Chondrocyte (in vitro differentiated cells): ENCODE results near the gene FHIT. TPM values are rescaled to one million over a fixed set of nuclear protein-coding genes. Genes with fewer than 3 reads are reported as not detected.

ENCODE experiments used
- DNase-seq: peaks from one replicate; pipeline ENCODE4 v3.0.0; 2021; ENCODE audit warnings: mixed read lengths, low spot score
- H3K27ac Mint-ChIP-seq: one replicate; pipeline ENCODE4 v1.8.0; 2021; ENCODE audit warnings: mild to moderate bottlenecking, moderate library complexity, mixed read lengths; ENCODE audit not compliant: unreplicated experiment
- H3K27me3 Mint-ChIP-seq: 2 replicates; pipeline ENCODE4 v1.8.0; 2021; ENCODE audit warnings: low read depth, mixed read lengths
- H3K36me3 Mint-ChIP-seq: 2 replicates; pipeline ENCODE4 v1.8.0; 2021; ENCODE audit warnings: low read depth, mixed read lengths
- H3K4me1 Mint-ChIP-seq: 2 replicates; pipeline ENCODE4 v1.8.0; 2021; ENCODE audit warnings: low read depth, mild to moderate bottlenecking, mixed read lengths
- H3K4me3 Mint-ChIP-seq: one replicate; pipeline ENCODE4 v1.8.0; 2021; ENCODE audit warnings: mild to moderate bottlenecking, moderate library complexity, mixed read lengths; ENCODE audit not compliant: unreplicated experiment
- H3K9me3 Mint-ChIP-seq: 2 replicates; pipeline ENCODE4 v1.8.0; 2021; ENCODE audit warnings: low read depth, mixed read lengths
- total RNA-seq: library from RNA; stranded (reverse); gene quantifications from 3 replicates; pipeline ENCODE4 v1.2.1, GENCODE V29; 2021
- TF ChIP-seq, protein P1 (sequence below): fragments of 200-600 bp; sonication (generic); IDR thresholded peaks from 2 replicates; pipeline ENCODE4 v1.5.0; 2021; ENCODE audit warnings: antibody characterized with exemption, mild to moderate bottlenecking, moderate library complexity

FHIT gene
- total RNA-seq, 1 donor from 2014 or later: 3.8 TPM

DNA sequence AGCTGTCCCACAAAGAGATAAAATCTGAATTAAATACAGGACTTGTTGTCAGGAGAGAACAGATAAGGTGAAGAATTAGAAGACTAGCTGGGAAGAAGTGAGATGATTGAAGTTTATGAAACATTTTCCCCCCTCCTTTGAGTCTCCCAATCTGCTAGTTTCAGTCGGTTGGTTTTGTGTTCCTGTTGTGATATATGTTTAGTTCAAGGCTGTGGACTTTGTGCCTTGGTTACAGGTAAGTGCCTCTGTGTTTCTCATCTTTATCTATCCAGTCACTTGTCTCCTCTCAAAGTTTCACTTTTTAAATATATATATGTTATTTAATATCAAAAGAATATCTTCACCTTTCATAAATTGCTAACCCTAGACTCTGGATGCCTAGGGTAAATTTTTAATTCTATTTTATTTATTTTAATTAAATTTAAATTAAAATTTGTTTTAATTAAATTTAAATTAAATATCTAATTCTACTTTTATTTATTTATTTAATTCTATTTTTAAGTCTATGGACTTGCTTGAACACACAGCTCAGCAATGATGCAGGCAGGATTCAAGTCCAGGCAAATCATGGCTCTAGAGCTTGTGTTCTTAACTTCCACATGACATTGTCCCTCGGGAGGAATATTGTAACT, 190.0 kb downstream of the FHIT start:
- TF ChIP-seq, protein P1, sequence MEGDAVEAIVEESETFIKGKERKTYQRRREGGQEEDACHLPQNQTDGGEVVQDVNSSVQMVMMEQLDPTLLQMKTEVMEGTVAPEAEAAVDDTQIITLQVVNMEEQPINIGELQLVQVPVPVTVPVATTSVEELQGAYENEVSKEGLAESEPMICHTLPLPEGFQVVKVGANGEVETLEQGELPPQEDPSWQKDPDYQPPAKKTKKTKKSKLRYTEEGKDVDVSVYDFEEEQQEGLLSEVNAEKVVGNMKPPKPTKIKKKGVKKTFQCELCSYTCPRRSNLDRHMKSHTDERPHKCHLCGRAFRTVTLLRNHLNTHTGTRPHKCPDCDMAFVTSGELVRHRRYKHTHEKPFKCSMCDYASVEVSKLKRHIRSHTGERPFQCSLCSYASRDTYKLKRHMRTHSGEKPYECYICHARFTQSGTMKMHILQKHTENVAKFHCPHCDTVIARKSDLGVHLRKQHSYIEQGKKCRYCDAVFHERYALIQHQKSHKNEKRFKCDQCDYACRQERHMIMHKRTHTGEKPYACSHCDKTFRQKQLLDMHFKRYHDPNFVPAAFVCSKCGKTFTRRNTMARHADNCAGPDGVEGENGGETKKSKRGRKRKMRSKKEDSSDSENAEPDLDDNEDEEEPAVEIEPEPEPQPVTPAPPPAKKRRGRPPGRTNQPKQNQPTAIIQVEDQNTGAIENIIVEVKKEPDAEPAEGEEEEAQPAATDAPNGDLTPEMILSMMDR: no peak
- no peaks in the 10 kb centered on the region for H3K4me1 Mint-ChIP-seq
- no peak overlapping the region for H3K27ac Mint-ChIP-seq
- H3K36me3 Mint-ChIP-seq: no peaks in the 10 kb centered on the region
- no peaks in the 10 kb centered on the region for H3K27me3 Mint-ChIP-seq
- DNase-seq: no peak
- no peak overlapping the region for H3K4me3 Mint-ChIP-seq
- H3K9me3 Mint-ChIP-seq: no peaks in the 10 kb centered on the region

DNA sequence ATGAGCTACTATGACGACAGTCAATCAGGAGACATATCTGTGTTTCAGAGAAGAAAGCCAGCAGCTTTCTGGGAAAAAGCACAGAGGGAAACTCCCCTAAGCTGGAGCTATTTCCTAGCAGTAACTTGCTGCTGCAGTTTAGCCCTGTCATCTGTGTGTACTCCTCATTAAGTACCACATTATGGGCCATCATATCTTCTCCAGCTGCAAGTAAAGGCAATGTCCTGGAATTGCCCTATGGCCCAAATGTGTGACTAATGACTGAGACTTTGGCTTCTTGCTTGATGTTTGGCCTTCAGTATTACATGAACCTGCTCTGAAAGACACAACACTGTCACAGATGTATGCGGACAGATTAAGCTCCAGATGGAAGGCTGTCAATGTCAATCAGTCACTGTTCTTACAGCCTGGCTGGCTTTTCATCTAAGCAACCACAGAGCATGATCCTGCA, 190.8 kb downstream of the FHIT start:
- peaks cover 2% of the 10 kb centered on the region for H3K4me1 Mint-ChIP-seq
- H3K9me3 Mint-ChIP-seq: no peaks in the 10 kb centered on the region
- no peaks in the 10 kb centered on the region for H3K27me3 Mint-ChIP-seq
- no peak overlapping the region for H3K4me3 Mint-ChIP-seq
- TF ChIP-seq, protein P1: no peak
- no peak overlapping the region for H3K27ac Mint-ChIP-seq
- H3K36me3 Mint-ChIP-seq: no peaks in the 10 kb centered on the region
- no peak for DNase-seq

DNA sequence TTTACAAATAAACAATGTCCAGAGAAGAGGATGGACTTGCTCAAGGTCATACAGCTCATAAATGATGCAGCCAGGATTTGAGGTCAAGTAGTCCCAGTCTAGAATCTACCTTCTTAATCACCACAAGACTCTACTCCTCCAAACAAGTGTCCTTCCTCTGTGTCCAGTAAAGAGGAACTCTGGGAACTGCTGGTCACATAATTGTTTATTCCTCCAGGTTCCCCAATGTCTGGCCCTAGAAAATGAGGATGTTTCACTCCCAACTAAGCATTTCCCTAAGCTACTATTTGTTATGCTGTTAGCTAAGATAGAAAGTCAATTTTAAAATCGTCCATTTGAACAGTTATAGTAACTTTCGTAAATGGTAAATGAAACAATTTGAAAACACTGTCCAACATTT, 192.4 kb downstream of the FHIT start:
- peaks cover 3% of the 10 kb centered on the region for H3K4me1 Mint-ChIP-seq
- H3K4me3 Mint-ChIP-seq: no peak overlapping the region
- DNase-seq: no peak
- H3K9me3 Mint-ChIP-seq: no peaks in the 10 kb centered on the region
- TF ChIP-seq, protein P1: no peak
- H3K36me3 Mint-ChIP-seq: no peaks in the 10 kb centered on the region
- no peak overlapping the region for H3K27ac Mint-ChIP-seq
- no peaks in the 10 kb centered on the region for H3K27me3 Mint-ChIP-seq

DNA sequence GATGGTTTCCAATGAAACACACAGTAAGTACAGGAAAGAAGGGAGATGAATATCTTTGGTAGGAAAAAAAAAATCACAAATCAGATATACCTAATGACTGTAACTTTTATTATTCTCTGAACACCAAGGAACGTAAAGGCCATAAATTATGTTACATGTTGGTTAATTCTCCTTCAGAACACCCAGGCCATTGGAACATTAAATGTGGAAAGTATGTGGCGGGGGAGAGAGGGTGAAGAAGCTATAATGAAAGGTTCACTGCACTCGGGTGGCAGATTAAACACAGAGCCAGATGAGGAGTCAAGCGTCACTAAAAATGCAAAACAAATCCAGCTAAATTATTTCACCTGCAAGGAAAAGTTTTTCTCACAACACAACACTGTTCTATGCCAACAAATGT, 193.8 kb downstream of the FHIT start:
- TF ChIP-seq, protein P1: no peak
- no peak for DNase-seq
- Mint-ChIP-seq H3K36me3 (no peaks in the 10 kb centered on the region), H3K4me3 (no peak overlapping the region), H3K27ac (no peak overlapping the region), H3K27me3 (no peaks in the 10 kb centered on the region), H3K4me1 (peaks cover 8% of the 10 kb centered on the region), H3K9me3 (no peaks in the 10 kb centered on the region)

DNA sequence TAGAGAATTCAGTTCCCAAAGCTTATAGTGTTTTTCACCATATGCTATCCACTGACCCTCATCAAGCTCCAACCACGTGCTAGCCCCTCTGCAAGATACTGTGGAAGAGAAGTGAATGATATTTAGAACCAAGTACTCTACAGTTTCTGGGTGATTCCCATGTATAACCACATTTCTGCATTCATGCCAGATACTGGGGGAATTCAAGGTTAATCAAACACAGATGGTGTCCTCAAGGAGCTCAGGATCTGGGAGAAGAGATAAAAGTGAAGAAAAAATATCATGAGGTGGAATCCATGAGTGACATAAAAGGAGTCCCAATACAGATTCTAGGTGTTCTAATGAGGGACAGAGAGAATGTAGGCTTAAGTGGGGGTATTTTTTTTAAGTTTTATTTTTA, 195.8 kb downstream of the FHIT start:
- DNase-seq: no peak
- peaks cover 8% of the 10 kb centered on the region for H3K4me1 Mint-ChIP-seq
- H3K4me3 Mint-ChIP-seq: no peak overlapping the region
- H3K27ac Mint-ChIP-seq: no peak overlapping the region
- H3K36me3 Mint-ChIP-seq: no peaks in the 10 kb centered on the region
- TF ChIP-seq, protein P1: no peak
- no peaks in the 10 kb centered on the region for H3K27me3 Mint-ChIP-seq
- H3K9me3 Mint-ChIP-seq: no peaks in the 10 kb centered on the region
